K562 (cell line): ENCODE measurements around the gene EXOSC2. TPM values are rescaled to one million over a fixed set of nuclear protein-coding genes. Genes with fewer than 3 reads are reported as not detected.

Experiments
- CBFA2T2 ChIP-seq: fragments of 450-650 bp; conservative IDR thresholded peaks from 2 replicates; pipeline ENCODE4 v1.6.1; 2017; ENCODE audit warnings: mild to moderate bottlenecking
- FOS ChIP-seq: IDR thresholded peaks from 3 replicates; pipeline ENCODE4 v1.6.1; 2011; ENCODE audit not compliant: insufficient read length; ENCODE audit errors: extremely low read depth
- HES1 ChIP-seq: fragments of 450-650 bp; IDR thresholded peaks from 2 replicates; pipeline ENCODE4 v1.6.1; 2016; ENCODE audit warnings: low read depth, mild to moderate bottlenecking, moderate library complexity
- HNRNPH1 ChIP-seq: fragments of 200-400 bp; formaldehyde crosslinking; optimal IDR thresholded peaks from 2 replicates; pipeline ENCODE3; 2017; ENCODE audit warnings: low read depth, mild to moderate bottlenecking, low read length, moderate library complexity
- KDM5B ChIP-seq: fragments of 200-600 bp; sonication (generic); IDR thresholded peaks from 2 replicates; pipeline ENCODE4 v1.6.1; 2012; ENCODE audit warnings: low read depth, mild to moderate bottlenecking, moderate library complexity, low read length, control low read depth, inconsistent platforms; ENCODE audit not compliant: insufficient replicate concordance
- MBD1 ChIP-seq: fragments of 250-450 bp; sonication (Bioruptor Pico); IDR thresholded peaks from 2 replicates; pipeline ENCODE4 v1.8.0; 2022; ENCODE audit warnings: inconsistent platforms
- MCM2 ChIP-seq: fragments of 450-650 bp; IDR thresholded peaks from 2 replicates; pipeline ENCODE4 v1.6.1; 2017; ENCODE audit warnings: low read depth, mild to moderate bottlenecking
- NCOA4 ChIP-seq: fragments of 450-650 bp; IDR thresholded peaks from 2 replicates; pipeline ENCODE4 v1.6.1; 2018; ENCODE audit warnings: mild to moderate bottlenecking; ENCODE audit not compliant: partially characterized antibody
- NKRF ChIP-seq: fragments of 450-650 bp; IDR thresholded peaks from 2 replicates; pipeline ENCODE4 v1.6.1; 2016; ENCODE audit warnings: borderline replicate concordance
- NR2C2 ChIP-seq, 2 experiments: fragments of 200-800 bp in 1 of 2; sonication (Bioruptor generic) in 1 of 2; sonication (generic) in 1 of 2; formaldehyde crosslinking in 1 of 2; IDR thresholded peaks; 2 replicates each; pipeline versions ENCODE4 v1.6.1 to v1.8.0; 2016 to 2022; ENCODE audit warnings: mild to moderate bottlenecking in 1 of 2, missing compliant biosample characterization in 1 of 2, missing genetic modification characterization in 1 of 2, missing genetic modification reagents in 1 of 2
- NRF1 ChIP-seq, 2 experiments: fragments of 450-650 bp; IDR thresholded peaks in 1 of 2; conservative IDR thresholded peaks in 1 of 2; 2 replicates each; pipeline ENCODE4 v1.6.1; 2014; ENCODE audit warnings: mild to moderate bottlenecking in 2 of 2
- POLR3A ChIP-seq: IDR thresholded peaks from 2 replicates; pipeline ENCODE4 v1.6.1; 2011; ENCODE audit warnings: borderline replicate concordance, mild to moderate bottlenecking, moderate library complexity; ENCODE audit not compliant: insufficient read length, insufficient read depth; ENCODE audit errors: extremely low read depth
- PPARD ChIP-seq: fragments of 250-450 bp; sonication (Bioruptor Pico); IDR thresholded peaks from 2 replicates; pipeline ENCODE4 v1.8.0; 2022; ENCODE audit warnings: inconsistent platforms, mild to moderate bottlenecking, moderate library complexity
- SLC30A9 ChIP-seq: fragments of 250-450 bp; sonication (Bioruptor Pico); IDR thresholded peaks from 2 replicates; pipeline ENCODE4 v1.8.0; 2022; ENCODE audit warnings: mild to moderate bottlenecking, moderate library complexity
- ZBTB43 ChIP-seq: sonication (generic); formaldehyde crosslinking; IDR thresholded peaks from 2 replicates; pipeline ENCODE4 v1.8.0; 2023; ENCODE audit warnings: mild to moderate bottlenecking, missing genetic modification reagents
- ZNF280B ChIP-seq: fragments of 250-450 bp; sonication (Bioruptor Pico); IDR thresholded peaks from 2 replicates; pipeline ENCODE4 v1.5.1; 2021; ENCODE audit warnings: mild to moderate bottlenecking
- ZNF316 ChIP-seq: fragments of 450-650 bp; IDR thresholded peaks from 2 replicates; pipeline ENCODE4 v1.6.1; 2016
- polyA plus RNA-seq, 8 experiments: library from polyadenylated mRNA; depleted of rRNA in 4 of 8; stranded (reverse) in 5 of 8; unstranded in 3 of 8; fragments of >200 nt; fragmentation: Nextera tagmentation in 2 of 8; fragmentation: Illumina TruSeq in 1 of 8; extraction: Ambion mirVana in 2 of 8; extraction: Trizol in 1 of 8; gene quantifications; 2 replicates each; pipeline versions ENCODE4 v1.2.1 to v1.2.3, GENCODE V29; 2011 to 2014; ENCODE audit warnings: inconsistent platforms in 1 of 8, missing spikeins in 1 of 8
- total RNA-seq, 7 experiments: library from RNA; depleted of rRNA in 6 of 7; stranded (reverse); fragments of >200 nt in 6 of 7; fragmentation: Illumina TruSeq in 2 of 7; extraction: Trizol in 2 of 7; gene quantifications; 2 replicates each; pipeline versions ENCODE4 v1.2.1 to v1.2.3, GENCODE V29; 2011 to 2021; ENCODE audit warnings: low replicate concordance in 1 of 7

EXOSC2 gene
- total and polyA plus RNA-seq, 9 of the 15 experiments (the other 6 are each of a cell fraction or from before 2014, with no cell fraction given): 46.0 to 101 (median 77.6) TPM

GRCh38 chr9:130689937-130690700 lies 3.5 kb upstream of the EXOSC2 start (continued):
- TF ChIP-seq NKRF: peak; percentile 70; the same call in 1 of the 2 replicates
- TF ChIP-seq NR2C2 (CRISPR knock-in tag; IDR thresholded peaks at IDR 0.05): no peak
- no peak for TF ChIP-seq NR2C2 (tag; IDR thresholded peaks at IDR 0.05)
- no peak for TF ChIP-seq ZNF316
- no peak for TF ChIP-seq ZBTB43 (CRISPR knock-in tag)
- no peak for TF ChIP-seq SLC30A9 (CRISPR knock-in tag)
- no peak for TF ChIP-seq MBD1 (CRISPR knock-in tag)
- TF ChIP-seq PPARD (CRISPR knock-in tag): no peak
- no peak for TF ChIP-seq POLR3A
- TF ChIP-seq HES1: no peak
- TF ChIP-seq HNRNPH1: no peak
- no peak; a peak in 1 of 4 replicates for TF ChIP-seq NRF1 (conservative IDR thresholded peaks at IDR 0.05 in 1 of 2, IDR thresholded peaks at IDR 0.05 in 1 of 2)
- no peak for TF ChIP-seq ZNF280B (CRISPR knock-in tag)
- no peak for TF ChIP-seq NCOA4
- peak; percentile 88 for TF ChIP-seq FOS
- no peak for TF ChIP-seq CBFA2T2
- no peak for TF ChIP-seq MCM2
- TF ChIP-seq KDM5B: peak; percentile 67
